HG03025 (cell line): ENCODE measurements around the gene SLC47A2.
"Not testable (repeated sequence)": the region's sequence is repeated elsewhere in the genome, so short reads cannot be mapped to it uniquely, and the experiment has no call there.

Source experiments
- ATAC-seq: cut with Tn5 transposase; IDR thresholded peaks from one replicate; pipeline ENCODE4 v1.9.1; 2021; ENCODE audit warnings: mild to moderate bottlenecking, moderate library complexity; ENCODE audit not compliant: unreplicated experiment, low FRiP score

The SLC47A2 gene, protein sequence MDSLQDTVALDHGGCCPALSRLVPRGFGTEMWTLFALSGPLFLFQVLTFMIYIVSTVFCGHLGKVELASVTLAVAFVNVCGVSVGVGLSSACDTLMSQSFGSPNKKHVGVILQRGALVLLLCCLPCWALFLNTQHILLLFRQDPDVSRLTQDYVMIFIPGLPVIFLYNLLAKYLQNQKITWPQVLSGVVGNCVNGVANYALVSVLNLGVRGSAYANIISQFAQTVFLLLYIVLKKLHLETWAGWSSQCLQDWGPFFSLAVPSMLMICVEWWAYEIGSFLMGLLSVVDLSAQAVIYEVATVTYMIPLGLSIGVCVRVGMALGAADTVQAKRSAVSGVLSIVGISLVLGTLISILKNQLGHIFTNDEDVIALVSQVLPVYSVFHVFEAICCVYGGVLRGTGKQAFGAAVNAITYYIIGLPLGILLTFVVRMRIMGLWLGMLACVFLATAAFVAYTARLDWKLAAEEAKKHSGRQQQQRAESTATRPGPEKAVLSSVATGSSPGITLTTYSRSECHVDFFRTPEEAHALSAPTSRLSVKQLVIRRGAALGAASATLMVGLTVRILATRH

DNA sequence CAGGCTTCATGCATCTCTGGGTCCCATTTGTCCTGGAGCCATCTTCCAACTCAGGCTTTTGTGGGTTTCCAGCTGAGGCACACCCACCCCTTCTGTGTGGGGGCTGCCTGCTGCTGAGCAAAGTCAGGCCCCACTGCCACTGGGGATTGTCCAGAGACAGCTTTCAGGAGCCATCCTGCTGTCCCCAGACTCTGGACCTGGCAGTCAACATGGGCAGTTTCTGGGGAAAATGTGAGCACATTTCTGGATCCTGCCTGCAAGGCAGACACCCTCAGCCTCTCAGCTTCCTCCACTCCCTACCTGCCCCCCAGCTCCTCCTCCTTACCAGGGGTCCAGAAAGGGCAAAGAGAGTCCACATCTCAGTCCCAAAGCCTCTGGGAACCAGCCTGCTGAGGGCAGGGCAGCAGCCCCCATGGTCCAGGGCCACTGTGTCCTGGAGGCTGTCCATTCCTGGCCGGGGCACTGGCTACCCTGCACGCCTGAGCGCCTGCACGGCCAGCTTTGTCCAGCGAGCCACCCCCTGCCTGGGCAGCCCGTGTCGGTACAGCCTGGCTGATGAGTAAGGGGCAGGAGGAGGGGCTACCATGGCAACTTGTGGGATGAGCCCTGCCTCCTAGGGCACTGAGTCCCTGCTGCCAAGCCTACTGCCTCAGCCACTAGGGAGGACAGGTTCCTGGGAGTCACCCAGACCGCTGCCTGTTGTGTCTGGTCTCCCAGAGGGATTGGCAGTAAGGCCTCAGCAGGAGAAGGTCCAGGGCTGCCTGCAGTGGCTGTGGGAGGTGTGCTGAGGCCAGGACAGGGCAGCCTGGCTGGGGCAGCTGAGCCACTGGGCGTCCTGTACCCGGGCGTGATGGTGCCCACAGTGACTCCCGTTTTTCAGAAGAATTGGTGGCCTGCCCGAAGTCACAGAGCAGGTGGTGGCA lies at the start of gene SLC47A2:
SLC47A2 (minus strand) TSS at position 477 of the 923 bp plus-strand sequence; CDS start at position 448, 29 bp downstream.
- no peak for ATAC-seq

DNA sequence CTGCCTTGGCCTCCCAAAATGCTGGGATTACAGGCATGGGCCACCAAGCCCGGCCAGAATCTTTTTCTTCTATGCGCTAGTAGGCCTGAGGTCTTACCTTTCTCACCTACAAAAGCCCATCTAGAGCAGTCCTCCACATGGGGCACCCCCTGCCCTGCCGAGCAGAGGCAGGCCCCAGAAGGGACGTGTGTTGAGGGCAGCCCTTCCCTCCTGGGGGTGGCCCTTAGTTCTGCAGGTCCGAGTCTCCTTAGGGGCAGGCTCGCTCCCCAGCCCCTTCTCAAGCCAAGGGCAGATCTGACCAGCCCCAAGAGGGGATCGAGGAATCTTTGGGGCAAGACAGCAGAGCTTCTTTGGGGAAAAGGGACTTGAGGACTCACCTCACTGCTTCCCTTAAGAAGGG lies 49.6 kb upstream of the SLC47A2 start:
- ATAC-seq = no peak

DNA sequence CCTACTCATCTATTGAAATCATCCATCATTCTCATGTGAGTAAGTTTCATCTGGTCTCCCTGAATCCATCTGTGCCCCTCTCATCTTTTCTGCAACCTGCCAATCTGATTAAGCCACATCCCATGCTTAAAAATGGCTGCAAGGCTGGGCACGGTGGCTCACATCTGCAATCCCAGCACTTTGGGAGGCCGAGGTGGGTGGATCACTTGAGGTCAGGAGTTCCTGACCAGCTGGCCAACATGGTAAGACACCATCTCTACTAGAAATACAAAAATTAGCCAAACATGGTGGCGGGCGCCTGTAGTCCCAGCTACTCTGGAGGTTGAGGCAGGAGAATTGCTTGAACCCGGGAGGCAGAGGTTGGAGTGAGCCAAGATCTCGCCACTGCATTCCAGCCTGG lies 47.6 kb upstream of the SLC47A2 start:
- ATAC-seq = not testable (repeated sequence)

DNA sequence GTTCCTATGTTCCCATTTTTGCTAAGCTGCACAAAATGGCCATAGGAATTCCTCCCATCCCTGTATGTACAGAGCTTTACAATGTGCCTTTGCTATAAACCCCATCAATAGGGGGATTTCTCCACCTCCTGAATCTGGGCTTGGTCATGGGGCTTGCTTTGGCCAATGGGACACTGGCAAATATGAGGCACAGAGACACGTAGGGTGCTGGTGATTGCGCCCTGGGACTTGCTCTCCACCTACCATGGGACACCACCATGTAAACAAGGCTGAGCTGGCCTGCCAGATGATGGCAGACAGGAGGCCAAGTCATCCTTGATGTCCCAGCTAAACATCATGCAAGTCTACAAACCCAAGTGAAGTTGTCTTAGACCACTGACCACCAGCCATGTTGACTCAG lies 47.0 kb upstream of the SLC47A2 start:
- no peak for ATAC-seq

DNA sequence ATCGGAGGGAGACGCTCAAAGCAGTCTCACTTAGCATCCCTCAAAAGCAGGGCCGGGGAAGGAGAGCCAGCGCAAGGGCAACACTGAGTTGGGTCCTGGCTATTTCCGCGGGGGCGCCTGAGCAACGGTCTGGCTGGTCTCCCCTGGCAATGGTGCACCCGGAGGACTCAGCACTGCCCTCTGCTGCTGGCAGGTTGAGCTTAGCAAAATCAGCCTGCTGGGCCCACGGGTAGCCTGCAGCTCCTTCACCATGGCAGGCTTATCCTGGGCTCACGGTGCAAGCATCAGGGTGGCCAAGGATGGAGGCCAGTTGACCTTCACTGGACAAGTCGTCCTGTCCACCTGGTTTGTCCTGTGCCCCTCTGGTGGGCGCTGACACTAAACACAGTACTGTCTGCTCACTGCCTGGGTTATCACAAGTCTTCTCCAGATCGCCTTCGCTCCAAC lies 46.2 kb upstream of the SLC47A2 start:
- ATAC-seq = no peak

DNA sequence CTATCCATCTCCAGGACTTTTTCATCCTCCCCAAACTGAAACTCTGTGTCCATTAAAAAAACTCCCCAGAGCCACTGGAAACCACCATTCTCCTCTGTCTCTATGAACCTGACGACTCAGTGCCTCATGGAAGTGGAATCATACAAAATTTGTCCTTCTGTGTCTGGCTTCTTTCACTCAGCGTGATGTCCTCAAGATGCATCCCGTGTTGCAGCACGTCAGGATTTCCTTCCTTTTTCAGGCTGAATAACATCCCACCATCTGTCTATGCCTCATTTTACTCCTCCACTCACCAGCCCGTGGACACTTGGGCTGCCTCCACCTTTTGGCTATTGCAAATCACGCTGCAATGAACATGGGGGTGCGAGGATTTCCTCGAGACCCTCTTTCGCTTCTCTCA lies 44.4 kb upstream of the SLC47A2 start:
- no peak for ATAC-seq

DNA sequence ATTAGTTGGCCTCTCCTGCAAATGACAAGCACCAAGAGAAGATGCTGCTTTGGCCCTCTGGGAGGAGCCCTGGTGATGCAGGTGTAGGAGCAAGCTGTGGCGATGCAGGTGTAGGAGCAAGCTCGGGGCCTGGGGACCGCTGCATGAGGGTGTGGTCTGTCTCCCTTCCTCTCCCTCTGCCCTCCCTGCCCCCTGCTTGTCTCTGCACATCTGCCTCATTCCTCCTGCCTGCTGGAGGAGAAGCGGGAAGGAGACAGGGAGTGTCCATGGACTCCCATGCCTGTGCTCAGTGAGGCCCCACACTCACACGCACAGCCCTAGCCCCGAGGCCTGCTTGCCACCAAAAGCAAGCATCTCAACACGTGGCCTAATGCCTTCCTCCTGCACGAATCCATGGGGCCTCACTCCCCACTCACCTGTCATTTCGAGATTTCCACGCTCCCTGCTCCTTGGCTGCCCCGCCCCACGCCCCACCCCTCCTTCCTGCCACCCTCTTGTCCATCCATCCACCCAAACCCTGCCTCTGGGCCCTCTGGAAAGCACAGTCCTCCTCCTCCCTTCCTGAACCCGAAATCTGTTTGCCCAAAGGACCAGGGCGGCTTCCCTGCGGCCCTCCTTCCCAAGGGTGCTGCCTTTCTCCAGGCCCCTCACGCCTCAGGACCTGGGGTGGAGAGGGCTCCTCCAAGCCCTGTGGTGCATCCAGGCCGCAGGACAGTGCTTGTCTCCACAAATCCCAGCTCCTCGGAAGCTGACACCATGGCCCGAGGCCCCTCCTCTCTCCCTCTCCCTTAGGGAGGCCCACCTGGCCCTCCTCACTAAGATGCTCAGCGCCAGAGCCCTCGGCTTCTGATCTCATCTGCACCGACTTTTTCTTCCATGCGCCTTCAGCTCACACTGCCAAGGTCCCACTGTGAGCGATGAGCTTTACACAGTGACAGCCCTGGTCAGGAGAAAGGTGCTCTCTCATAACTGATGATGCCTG lies 43.5 kb upstream of the SLC47A2 start:
- ATAC-seq = no peak

DNA sequence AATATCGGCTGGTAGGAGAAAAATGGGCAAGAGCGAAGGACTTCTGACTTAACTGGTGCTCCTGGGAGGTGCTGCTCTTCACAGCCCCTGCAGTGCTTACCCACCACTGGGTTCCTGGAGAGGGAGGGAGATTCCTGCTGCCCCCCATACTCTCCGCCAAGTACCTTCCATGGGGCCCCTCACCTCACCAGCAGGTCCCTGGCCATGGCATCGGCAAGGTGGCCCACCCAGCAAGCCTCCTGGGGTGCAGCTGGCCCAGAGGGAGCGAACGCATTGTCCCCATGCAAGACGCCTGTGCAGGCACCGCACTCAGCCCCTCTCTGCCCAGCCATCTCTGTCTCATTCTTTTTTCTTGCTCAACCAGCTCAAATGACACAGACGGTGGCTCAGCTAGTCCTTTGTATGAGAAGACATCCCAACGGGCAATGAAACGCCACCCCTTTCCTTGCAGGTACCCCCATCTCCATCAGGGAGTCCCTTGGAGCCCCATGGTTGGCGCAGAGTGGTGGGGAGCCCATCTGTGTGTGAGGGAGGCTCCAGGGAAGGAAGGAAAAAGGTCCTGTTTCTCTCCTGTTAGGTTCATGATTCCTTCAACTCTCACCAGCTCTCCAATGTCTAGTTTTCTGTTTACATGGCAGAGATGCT lies 41.3 kb upstream of the SLC47A2 start:
- ATAC-seq = no peak

DNA sequence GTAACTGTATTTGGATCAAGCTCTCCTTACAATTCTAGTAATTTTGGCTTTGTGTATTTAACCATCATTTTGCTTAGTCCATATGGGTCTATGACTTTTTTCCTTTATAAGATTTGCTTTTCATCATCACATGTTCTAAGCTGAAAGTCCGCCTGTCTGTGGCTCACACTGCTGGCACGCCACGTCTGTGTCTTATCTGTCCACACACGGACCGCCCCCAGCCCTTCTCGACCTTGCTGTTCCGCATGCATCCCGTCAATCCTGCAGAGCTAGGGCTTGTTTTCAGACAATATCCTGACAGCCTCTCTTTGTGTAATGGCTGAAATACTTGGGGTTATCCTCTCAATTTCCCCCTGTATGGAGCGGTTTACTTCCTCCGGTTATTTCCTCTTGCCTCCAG lies 40.2 kb upstream of the SLC47A2 start:
- ATAC-seq = no peak

DNA sequence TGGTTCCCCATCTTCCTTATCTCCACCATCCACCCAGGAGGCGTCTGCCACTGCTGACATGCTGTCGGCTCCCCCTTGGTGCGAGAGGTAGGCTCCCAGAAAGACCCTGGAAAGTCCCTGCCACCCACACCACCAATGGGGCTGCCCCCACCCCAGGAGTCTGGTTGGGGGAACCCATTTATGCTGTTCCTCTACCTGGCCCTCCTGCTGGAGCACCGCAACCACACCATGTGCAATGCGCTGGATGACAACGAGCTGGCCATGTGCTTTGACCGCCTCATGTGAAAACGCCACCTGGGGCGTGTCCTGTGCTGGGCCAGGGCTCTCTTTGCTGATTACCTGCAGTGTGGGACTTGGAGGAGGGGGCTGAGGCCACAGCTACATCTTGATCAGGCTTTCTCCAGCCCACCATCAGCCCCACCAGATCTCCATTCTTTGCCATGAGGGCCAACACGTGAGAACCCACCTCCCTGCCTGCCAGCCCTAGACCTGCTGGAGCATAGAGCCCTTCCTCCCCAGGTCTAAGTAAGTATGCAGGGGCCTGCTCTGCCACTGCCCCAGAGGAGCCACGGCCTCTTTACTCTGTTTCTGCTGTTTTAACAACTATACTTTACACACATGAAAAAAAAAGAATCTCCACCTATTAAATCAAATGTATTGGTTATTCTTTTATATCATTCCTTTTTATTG lies 39.6 kb upstream of the SLC47A2 start:
- no peak for ATAC-seq

DNA sequence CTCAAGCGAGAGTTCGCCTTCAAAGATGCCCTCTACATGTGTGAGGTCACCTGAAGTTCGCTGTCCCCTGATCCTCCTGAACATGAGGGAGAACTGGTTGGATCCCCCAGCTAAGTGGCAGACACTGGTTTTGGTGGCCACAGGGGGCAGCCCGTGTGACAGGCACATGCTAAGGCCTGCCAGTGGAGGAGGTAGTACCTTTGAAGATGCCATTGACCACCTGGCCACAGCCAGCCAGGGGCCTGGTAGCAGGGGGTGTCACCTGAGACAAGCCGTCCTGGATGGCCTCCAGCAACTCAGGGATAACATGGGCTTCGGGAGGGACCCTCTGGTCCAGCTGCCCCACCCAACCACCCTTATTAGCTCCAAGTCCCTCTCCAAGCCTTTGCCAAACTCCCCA lies 39.0 kb upstream of the SLC47A2 start:
- no peak for ATAC-seq

DNA sequence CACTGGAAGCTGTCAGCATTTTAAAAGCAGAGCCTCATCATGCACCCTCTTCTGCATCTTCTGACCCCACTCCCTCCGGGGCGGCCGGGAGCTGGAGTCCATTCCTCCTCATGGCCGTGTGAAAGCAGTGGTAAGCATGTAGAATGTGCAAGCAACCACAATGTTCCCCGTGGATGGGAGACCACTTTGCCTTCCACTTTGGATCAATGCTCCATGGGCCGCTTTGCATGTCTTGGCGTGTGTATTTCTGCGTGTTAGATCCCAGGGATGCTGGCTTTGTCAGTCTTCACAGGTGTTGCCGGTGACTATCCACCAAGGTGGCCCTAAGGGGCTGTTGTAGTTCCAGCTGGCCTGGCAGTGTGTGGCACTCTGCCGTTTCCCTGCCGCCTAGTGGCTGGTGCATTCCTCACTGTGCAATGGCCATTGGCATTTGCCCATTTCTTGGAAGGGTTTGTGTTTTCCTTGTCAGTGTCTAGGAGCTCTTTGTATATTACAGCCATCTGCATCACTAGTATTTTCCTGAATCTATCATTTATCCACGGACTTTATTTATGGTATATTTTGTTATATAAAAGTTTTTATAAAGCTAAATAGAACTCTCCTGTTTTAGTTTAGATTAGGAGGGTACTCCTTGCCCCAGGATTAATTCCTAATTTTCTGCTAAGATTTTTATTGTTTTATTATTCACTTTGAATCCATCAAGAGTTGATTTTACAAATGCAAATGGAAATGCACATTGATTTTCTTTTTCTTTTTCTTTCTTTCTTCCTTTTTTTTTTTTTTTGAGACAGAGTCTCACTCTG lies 37.5 kb upstream of the SLC47A2 start:
- no peak for ATAC-seq

DNA sequence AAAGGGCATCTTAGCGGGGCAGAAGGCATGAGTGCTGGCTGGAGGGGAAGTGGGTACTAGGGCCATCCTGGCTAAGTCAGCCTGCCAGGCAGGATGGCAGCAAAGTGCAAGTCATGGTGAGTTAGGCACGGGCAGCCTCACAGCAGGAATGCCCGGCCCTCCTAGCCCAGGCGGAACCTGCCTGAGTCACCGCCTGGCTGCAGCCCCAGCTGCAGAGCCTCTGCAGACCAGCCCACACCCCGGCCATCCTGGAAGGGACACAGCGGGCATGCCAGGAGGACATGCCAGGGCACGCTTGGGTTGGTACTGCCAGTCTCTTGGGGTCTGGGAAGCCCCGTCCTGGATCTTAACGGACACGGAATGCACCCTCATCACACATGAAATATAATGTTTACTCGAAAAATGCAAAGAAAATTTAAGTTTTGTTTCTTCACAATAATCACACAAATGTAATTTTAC lies 36.7 kb upstream of the SLC47A2 start:
- no peak for ATAC-seq

DNA sequence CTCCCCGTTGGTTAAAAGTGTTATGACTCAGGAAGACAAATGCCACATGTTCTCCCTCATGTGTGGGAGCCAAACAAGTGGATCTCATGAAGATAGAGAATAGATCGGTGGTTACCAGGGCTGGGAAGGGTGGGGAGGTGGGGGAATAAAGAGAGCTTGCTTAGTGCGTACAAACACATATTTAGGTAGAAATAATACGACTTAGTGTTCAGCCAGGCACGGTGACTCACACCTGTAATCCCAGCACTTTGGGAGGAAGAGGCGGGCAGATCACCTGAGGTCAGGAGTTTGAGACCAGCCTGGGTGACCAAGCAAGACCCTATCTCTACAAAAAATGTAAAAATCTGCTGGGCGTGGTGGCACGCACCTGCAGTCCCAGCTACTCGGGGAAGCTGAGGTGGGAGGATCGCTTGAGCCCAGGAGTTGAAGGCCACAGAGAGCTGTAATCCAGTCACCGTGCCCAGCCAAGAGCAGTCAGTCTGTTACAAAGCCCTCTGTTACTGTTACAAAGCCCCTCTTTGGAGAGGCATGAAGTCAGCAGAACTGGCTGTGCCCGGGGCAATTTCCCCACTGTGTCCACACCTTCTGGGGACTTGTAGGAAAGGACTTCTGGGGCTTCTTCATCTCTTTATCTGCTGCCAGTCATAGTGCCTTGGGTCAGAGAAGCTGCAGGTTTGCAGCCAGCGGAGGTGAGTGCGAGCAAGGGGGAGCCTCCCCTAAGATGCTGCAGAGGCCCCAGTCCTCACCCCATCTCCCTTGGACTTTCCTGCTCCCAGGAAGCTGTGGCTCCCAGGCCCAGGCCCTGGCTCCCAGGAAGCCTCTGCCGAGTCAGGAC lies 36.0 kb upstream of the SLC47A2 start:
- no peak for ATAC-seq

DNA sequence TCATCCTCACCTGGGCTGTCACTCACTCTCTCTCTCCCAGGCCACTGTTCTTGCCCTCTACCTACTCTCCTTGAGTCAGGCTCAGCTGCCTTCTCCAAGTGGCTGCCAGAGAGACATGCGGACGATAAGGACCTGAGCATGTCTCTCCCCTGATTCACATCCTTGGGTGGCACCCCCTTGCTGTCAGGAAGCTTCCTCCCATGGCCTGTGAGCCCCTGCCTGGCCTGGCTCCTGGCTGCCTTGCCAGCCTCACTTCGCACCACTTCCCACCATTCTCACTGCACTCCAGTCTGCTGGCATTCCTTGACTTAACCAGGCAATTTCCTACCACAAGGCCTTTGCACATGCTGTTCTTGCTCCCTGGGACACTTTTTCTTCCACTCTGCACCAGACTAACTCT lies 34.5 kb upstream of the SLC47A2 start:
- no peak for ATAC-seq

DNA sequence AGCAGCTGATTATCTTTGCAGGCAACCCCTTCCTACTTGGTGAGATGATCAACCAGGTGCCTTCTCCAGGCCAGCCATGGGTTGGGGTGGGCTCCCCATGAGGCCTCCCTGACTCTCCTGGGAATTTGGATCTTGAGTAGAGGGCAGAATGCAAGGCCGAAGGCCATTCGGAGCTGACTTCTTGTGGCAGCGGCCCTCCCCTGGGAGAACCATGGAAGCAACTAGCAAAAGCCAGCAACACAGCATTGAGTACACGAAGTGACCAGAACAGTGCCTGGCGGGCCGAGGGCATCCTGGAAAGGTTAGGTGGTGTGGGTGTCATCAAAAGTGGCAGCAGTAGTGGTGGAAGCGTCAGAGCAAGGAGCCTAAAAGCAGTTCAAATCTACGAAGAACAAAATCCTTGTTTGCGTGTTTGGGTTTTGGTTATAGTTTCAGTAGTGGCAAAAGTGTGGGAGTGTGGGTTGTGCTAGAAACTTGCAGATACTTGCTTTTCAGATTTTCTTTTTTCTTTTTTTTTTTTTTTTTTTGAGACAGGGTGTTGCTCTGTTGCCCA lies 33.7 kb upstream of the SLC47A2 start:
- no peak for ATAC-seq

DNA sequence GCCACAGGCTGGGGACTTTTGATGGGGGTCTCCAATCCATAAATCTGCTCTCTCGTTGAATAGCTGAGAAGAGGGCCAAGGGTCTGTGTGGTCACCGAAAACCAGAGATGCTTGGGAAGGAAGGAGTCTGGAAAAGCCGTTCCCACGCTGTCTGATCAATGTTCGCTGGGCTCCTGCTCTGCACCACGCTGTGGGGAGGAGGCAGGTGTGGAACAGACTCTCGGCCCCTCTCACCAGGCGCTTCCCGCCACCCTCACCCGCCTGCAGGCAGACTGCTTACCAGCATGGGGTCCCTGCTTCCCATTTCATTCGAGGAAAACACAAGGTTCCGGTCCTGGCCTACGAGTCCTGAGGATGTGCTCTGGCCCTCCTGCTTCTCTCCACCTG lies 32.4 kb upstream of the SLC47A2 start:
- no peak for ATAC-seq
